Activated T-helper 17 cell treated with anti-CD3 and anti-CD28 coated beads, Interleukin-2, amount 50 U/mL, for 72 hours (primary cell): Measurements from ENCODE around the gene RSAD1. TPM values are rescaled to one million over a fixed set of nuclear protein-coding genes. Genes with fewer than 3 reads are reported as not detected.
A peak's percentile ranks its signal among the peaks of the same experiment; 100 is the strongest.
"Not testable (repeated sequence)": the region's sequence is repeated elsewhere in the genome, so short reads cannot be mapped to it uniquely, and the experiment has no call there.

Source experiments
- ATAC-seq: fragments of 150-1000 bp; cut with Tn5 transposase; replicated peaks from 2 replicates; pipeline ENCODE4 v1.10.0; 2021; ENCODE audit warnings: mild to moderate bottlenecking, moderate library complexity
- H3K27ac Mint-ChIP-seq: one replicate; pipeline ENCODE4 v1.8.0; 2022; ENCODE audit warnings: mixed read lengths
- H3K27me3 Mint-ChIP-seq: one replicate; pipeline ENCODE4 v1.8.0; 2022; ENCODE audit warnings: mixed read lengths
- H3K36me3 Mint-ChIP-seq: one replicate; pipeline ENCODE4 v1.8.0; 2022; ENCODE audit warnings: low read depth, mild to moderate bottlenecking, mixed read lengths
- H3K4me1 Mint-ChIP-seq: one replicate; pipeline ENCODE4 v1.8.0; 2022; ENCODE audit warnings: mixed read lengths
- H3K4me3 Mint-ChIP-seq: one replicate; pipeline ENCODE4 v1.8.0; 2022; ENCODE audit warnings: mild to moderate bottlenecking, mixed read lengths
- H3K9me3 Mint-ChIP-seq: one replicate; pipeline ENCODE4 v1.8.0; 2022; ENCODE audit warnings: mixed read lengths
- total RNA-seq, 2 donors: library from RNA; stranded (reverse); gene quantifications; one replicate each; pipeline ENCODE4 v1.2.3, GENCODE V29; 2022

The RSAD1 gene
- total RNA-seq, 2 donors from 2014 or later, result 21.3 to 29.5 TPM

DNA sequence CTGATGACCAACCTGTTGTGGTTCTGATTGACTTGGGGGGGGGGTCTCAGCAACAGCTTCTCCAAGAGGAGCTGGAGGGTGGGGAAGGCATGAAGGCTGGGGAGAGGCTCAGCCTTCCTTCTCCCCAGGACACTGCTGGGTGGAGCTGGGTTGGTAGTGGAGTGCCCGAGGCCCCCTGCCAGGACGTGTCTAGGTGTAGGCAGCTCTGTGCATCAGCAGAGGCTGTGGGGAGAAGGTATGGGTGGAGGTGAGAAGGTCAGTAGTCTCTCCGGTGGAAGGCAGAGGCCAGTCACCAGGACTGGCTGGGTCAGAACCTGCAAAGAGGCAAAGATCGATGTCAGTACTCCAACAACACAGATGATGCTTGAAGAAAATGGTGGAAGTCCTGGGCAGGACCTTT lies 13.9 kb upstream of the RSAD1 start:
- H3K36me3 Mint-ChIP-seq, result no peaks in the 10 kb centered on the region
- ATAC-seq, result no peak
- peaks cover 5% of the 10 kb centered on the region for H3K4me1 Mint-ChIP-seq
- no peak overlapping the region for H3K4me3 Mint-ChIP-seq
- no peak overlapping the region for H3K27ac Mint-ChIP-seq
- no peaks in the 10 kb centered on the region for H3K9me3 Mint-ChIP-seq
- H3K27me3 Mint-ChIP-seq, result peaks cover 10% of the 10 kb centered on the region

DNA sequence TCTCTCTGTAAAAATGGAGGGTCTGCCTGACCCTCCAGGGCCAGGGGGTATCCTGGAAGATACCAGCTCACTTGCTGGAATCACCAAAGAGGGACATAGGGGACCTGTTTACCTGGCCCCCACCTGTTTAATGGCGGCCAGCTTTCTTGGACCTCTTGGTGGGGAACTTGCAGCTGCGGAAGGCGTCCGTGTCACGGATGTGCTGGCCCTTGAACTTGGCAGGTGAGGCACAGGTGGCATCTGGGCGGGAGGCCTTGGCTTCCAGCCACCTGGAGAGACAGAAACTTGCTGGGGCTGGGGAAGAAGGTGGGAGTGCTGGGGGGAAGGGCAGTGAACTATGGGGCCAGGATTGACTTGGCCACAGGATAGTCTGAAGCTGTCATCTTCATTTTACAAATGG lies 13.5 kb upstream of the RSAD1 start:
- no peaks in the 10 kb centered on the region for H3K9me3 Mint-ChIP-seq
- H3K4me1 Mint-ChIP-seq, result peaks cover 5% of the 10 kb centered on the region
- no peak for ATAC-seq
- no peaks in the 10 kb centered on the region for H3K36me3 Mint-ChIP-seq
- no peak overlapping the region for H3K4me3 Mint-ChIP-seq
- peaks cover 10% of the 10 kb centered on the region for H3K27me3 Mint-ChIP-seq
- H3K27ac Mint-ChIP-seq, result no peak overlapping the region

DNA sequence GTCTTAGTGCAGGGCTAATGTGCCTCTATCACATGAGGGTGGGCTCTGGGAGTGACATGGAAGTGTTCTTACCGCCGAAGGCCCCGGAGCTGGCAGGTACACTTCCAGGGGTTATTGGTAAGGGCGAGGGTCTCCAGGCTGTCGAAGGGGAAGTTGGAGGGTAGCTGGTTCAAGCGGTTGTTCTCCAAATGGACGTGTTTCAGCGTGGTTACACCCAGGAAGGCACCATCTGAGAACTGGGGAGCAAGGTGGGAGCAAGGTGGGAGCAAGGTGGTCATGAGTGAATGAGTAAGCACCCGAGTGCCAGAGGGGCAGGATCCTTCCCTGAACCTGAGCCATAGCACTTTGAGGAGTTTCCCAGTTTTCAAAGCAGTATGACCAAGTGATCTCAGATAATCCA lies 13.0 kb upstream of the RSAD1 start:
- ATAC-seq, result no peak
- Mint-ChIP-seq H3K4me1 (peaks cover 5% of the 10 kb centered on the region), H3K9me3 (no peaks in the 10 kb centered on the region), H3K27ac (no peak overlapping the region), H3K36me3 (no peaks in the 10 kb centered on the region), H3K27me3 (peaks cover 10% of the 10 kb centered on the region), H3K4me3 (no peak overlapping the region)

DNA sequence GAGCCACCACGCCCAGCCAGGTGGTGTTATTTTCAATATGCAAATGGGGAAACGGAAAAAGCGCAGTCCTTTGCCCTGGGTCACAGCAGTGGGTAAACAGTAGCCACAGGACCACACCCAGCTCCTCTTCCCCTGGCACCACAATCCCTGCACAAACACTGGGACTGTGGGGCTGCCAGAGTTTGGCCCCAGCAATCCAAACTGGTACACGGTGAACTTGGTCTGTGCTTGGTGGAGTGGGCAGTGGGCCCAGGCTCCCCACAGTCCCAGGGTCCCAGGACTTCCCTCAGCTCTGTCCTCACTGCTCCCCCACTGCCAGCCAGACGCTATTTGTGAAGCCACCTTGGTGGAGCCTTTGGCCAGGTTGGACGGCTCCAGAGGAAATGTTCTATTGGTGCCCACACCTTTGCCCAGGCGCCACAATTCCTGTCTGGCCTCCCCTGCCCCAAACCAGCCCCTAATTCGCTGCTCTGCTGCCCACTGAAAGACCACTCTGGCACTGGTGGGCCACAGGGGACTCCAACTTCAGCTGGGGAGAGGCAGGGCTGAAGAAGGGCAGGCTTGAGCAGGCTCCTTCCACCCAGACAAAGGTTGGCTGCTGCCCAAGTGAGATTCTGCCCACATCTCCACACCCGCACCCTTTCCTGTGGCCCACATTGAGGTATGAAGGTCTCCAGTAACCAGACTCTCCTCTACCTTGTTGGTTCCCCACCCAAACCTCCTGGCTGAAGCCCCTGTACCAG lies 12.1 kb upstream of the RSAD1 start:
- no peak overlapping the region for H3K27ac Mint-ChIP-seq
- no peak overlapping the region for H3K4me3 Mint-ChIP-seq
- H3K36me3 Mint-ChIP-seq, result no peaks in the 10 kb centered on the region
- H3K4me1 Mint-ChIP-seq, result peaks cover 5% of the 10 kb centered on the region
- no peak for ATAC-seq
- H3K27me3 Mint-ChIP-seq, result peaks cover 10% of the 10 kb centered on the region
- H3K9me3 Mint-ChIP-seq, result no peaks in the 10 kb centered on the region

DNA sequence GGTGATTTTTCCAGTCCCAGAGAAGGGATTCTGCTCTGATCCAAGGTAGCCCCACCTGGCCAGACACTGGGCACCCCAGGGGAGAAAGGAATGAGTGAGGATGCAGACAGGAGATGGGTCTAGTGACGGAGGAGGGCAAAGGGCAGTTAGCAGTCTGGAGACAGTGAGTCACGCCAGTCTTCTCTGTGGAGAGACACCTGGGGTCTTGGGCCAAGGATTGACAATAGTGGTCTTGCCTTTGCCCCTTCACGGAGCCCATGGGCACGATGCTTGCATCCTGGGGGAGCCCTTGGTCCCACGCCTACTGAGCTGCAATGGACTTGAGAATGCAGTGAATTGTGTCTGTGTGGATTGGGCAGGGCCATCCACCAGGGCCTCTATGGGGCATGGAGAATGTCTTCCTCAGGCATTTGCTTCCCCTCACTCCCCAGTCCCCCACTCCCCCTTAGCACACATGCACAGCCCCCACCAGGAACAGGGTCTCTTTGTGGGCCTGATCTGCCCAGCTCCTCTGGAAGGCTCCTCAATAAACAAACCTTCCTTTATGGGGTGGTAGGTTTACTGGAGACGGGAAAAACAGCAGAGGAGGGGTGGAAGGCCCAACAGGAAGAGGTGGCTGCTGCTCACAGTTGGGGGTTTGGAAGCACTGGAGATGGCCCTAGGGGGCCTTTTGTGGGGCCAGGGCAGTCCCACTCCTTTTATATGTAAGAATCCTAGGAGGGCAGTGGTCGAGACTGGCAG lies 11.4 kb upstream of the RSAD1 start:
- no peaks in the 10 kb centered on the region for H3K36me3 Mint-ChIP-seq

DNA sequence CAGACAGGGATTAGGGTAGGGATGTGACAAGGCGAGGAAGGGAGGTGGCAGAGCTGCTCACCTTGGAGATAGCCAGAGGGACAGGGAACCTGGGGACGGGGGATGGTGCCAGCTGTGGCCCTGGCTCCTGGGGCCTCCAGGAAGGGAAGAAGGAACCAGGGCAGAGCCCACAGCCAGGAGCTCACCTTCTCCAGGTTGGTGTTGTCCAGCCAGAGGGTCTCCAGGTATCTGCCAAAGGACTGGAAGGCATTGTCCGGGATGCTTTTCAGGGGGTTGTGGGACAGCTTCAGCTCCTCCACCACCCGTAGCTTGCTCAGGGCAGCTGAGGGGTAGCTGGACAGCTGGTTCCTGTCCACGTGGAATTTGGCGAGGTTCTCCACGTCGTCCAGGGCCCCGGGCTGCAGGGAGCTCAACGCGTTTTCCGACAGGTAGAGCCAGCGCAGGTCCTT lies 10.8 kb upstream of the RSAD1 start:
- H3K4me1 Mint-ChIP-seq, result peaks cover 5% of the 10 kb centered on the region
- no peaks in the 10 kb centered on the region for H3K9me3 Mint-ChIP-seq
- peak overlapping the region; percentile 26 for H3K4me3 Mint-ChIP-seq
- peaks cover 10% of the 10 kb centered on the region for H3K27me3 Mint-ChIP-seq
- H3K36me3 Mint-ChIP-seq, result no peaks in the 10 kb centered on the region
- no peak for ATAC-seq
- no peak overlapping the region for H3K27ac Mint-ChIP-seq

More for the DNA sequence above, 11.4 kb upstream of the RSAD1 start:
- peaks cover 5% of the 10 kb centered on the region for H3K4me1 Mint-ChIP-seq
- no peak for ATAC-seq
- no peak overlapping the region for H3K4me3 Mint-ChIP-seq
- H3K9me3 Mint-ChIP-seq, result no peaks in the 10 kb centered on the region
- no peak overlapping the region for H3K27ac Mint-ChIP-seq
- peaks cover 10% of the 10 kb centered on the region for H3K27me3 Mint-ChIP-seq

DNA sequence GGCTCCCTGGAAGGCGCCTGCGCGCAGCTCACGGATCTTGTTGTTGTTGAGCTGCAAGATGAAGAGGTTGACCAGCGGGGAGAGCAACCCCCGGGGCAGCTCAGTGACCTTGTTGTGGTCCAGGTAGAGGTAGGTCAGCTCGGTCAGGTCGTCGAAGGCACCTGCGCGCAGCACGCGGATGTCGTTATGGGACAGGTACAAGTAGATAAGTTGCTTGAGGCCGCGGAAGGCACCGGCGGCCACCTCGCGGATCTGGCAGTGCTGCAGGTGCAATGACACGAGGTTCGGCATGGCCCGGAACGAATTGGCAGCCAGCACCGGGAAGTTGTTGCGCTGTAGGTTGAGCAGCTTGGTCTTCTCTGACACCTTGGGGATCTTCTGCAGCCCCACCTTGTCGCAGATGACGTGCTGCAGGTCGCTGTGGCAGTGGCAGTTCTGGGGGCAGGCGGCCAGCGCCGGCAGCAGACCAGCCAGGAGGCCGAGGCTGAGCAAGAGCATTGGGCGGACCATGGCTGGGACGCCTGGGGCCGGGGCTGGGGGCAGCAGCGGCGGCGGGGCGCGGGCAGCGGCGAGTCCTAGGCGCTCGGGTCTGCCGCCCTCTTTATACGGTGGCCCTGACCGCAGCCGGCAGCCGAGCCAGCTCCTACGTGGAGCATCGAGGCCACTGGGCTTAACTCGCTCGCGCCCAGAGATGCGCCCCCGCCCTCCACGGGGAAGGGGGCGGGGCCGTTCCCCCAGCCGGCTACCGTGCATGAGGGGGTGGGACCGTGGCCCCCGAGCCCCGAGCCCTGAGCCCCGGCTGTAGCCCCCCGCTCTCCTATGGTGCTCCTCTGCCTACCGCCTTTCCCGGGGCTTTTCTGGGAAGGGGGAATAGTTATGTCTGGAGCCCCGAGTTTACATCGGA lies 10.1 kb upstream of the RSAD1 start, which contains the start of gene CHAD:
TSS of gene CHAD (minus strand) at position 577 of the 904 bp plus-strand sequence. CDS start at position 510, 67 bp downstream.
- ATAC-seq, result no peak
- Mint-ChIP-seq H3K27ac (no peak within 1 kb of the TSS), H3K36me3 (no peaks in the 10 kb centered on the region), H3K4me3 (peak within 1 kb of the TSS; percentile 26), H3K9me3 (no peaks in the 10 kb centered on the region), H3K4me1 (peaks cover 5% of the 10 kb centered on the region), H3K27me3 (peaks cover 10% of the 10 kb centered on the region)

DNA sequence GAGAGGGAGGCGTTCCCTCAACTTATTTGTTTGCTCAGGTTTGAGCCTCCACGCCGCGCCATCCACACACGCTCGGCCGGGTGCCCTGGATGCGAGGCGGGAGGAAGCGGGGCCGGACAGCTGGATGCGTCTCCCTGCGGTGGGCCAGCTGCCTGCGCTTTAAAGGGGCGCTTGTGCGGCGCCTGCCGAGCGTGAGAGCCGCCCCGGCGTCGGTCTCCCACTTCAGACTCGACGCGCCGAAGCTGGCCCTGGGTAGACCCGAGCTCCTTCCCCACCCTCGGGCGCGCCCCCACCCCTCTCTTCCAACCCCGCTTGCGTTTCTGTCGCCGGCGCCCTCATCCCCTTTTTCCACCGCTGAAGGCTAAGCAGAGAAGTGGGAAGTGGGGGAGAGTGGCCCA lies 9.5 kb upstream of the RSAD1 start:
- peaks cover 5% of the 10 kb centered on the region for H3K4me1 Mint-ChIP-seq
- no peaks in the 10 kb centered on the region for H3K36me3 Mint-ChIP-seq

DNA sequence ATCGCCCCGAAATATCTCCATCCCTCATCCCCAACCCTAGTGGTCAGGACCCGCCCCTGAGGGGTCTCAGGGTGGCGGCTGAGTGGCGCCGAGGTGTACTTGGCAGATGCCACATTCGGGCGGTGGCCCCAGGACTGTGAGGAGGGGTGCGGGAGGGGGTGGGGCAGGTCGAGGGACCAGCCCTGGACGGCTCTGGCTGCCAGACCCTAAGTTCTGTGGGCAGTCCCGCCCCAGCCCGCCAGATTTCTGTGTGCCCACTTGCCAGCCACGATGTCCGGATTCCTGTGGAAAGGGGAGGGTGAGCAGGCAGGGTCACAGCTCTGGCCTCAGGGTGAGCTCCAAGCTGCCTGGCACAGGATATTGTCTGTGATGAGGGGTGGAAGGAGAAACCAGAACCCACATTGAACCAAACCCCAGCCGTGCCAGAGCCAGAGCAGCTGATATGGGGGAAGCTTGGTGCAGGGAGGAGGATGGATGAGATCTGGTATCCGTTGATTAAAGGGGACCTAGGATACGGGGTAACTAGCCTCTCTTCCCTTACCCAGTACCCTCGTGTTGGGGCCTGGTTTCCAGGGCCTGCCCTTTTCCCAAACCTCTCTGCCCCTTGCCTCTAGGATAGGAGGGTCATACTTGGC lies 8.9 kb upstream of the RSAD1 start:
- peaks cover 10% of the 10 kb centered on the region for H3K27me3 Mint-ChIP-seq
- H3K36me3 Mint-ChIP-seq, result no peaks in the 10 kb centered on the region
- H3K4me1 Mint-ChIP-seq, result peaks cover 5% of the 10 kb centered on the region
- no peak for ATAC-seq
- no peak overlapping the region for H3K27ac Mint-ChIP-seq
- H3K9me3 Mint-ChIP-seq, result no peaks in the 10 kb centered on the region
- no peak overlapping the region for H3K4me3 Mint-ChIP-seq

More for the DNA sequence above, 9.5 kb upstream of the RSAD1 start:
- no peak overlapping the region for H3K27ac Mint-ChIP-seq
- H3K4me3 Mint-ChIP-seq, result no peak overlapping the region
- ATAC-seq, result no peak
- no peaks in the 10 kb centered on the region for H3K9me3 Mint-ChIP-seq
- peaks cover 10% of the 10 kb centered on the region for H3K27me3 Mint-ChIP-seq

DNA sequence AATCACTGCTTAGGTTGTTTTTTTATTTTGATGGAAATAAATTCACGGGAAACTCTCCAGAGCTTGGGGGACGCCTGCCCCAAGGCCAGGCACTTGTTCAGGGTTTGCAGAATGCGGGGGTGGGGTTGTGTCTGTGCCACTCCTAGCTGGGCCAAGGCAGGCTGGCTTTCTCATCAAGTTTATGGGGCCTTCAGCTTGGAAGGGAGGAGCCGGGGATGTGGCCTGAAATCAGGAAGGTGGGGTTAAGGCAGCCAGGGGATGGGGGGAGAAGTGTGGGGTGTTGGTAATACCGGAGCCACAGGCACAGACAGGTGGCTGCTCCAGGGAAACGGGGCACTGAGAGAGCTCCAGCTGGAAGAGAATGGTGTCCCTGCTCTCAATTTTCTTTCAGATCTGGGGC lies 8.2 kb upstream of the RSAD1 start:
- H3K9me3 Mint-ChIP-seq, result no peaks in the 10 kb centered on the region

DNA sequence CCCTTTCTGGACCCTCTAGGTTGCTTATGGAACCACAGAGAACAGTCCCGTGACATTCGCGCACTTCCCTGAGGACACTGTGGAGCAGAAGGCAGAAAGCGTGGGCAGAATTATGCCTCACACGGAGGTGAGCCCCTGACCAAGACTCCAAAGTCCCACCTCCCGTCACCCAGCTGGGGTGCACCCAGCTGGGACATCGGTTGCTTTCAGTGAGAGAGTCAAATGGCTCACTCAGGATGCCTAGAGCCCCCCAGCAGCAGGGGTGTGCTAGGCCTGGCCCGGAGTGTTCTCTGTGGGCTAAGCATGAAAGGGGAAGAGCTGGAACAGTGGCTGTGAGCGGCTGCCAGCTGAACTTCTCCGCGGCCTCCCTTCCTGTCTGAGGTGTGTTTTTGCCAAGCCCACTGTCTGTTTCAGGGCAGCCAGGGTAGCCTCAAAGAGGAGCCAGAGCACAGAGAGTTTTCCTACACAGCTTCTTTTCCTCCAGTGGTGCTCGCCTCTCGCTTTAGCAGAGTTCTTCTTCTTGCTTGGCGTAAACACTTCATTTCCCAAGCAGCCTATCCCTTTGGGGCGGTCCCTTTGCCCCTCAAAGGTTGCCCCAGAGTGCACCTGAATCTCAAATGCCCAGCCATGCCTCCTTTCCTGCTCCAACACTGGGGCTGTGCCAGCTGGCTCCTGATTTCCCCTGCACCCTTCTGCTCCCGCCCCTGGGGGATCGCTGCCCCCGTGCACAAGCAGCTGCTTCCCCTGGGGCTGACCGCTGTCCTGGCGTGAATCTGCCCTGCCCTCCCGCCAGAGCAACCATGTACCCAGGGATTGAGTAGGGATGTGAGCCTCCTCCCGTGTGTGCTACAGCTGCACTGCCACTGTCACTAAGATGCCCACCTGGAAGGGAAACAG lies 7.4 kb upstream of the RSAD1 start:
- Mint-ChIP-seq H3K36me3 (no peaks in the 10 kb centered on the region), H3K4me1 (peaks cover 5% of the 10 kb centered on the region), H3K4me3 (no peak overlapping the region), H3K27me3 (peaks cover 10% of the 10 kb centered on the region), H3K27ac (no peak overlapping the region), H3K9me3 (no peaks in the 10 kb centered on the region)
- no peak for ATAC-seq

More for the DNA sequence above, 8.2 kb upstream of the RSAD1 start:
- Mint-ChIP-seq H3K27me3 (peaks cover 10% of the 10 kb centered on the region), H3K36me3 (no peaks in the 10 kb centered on the region), H3K27ac (no peak overlapping the region), H3K4me3 (no peak overlapping the region), H3K4me1 (peaks cover 5% of the 10 kb centered on the region)
- ATAC-seq, result no peak

DNA sequence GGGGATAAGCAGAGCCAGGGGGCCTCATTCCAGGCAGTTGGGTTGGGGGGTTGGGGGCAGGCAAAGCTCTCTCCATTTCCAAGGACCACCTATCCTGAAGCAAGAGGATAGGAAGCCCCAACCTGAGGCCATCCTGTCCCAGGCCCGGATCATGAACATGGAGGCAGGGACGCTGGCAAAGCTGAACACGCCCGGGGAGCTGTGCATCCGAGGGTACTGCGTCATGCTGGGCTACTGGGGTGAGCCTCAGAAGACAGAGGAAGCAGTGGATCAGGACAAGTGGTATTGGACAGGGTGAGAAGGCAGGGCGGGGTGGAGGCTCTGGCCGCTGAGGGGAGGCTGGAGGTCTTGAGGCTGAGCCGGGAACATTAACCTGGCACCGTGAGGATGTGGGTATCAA lies 6.4 kb upstream of the RSAD1 start:
- ATAC-seq, result no peak
- Mint-ChIP-seq H3K27ac (no peak overlapping the region), H3K4me1 (peaks cover 5% of the 10 kb centered on the region), H3K36me3 (no peaks in the 10 kb centered on the region), H3K27me3 (peaks cover 10% of the 10 kb centered on the region), H3K9me3 (no peaks in the 10 kb centered on the region), H3K4me3 (no peak overlapping the region)

DNA sequence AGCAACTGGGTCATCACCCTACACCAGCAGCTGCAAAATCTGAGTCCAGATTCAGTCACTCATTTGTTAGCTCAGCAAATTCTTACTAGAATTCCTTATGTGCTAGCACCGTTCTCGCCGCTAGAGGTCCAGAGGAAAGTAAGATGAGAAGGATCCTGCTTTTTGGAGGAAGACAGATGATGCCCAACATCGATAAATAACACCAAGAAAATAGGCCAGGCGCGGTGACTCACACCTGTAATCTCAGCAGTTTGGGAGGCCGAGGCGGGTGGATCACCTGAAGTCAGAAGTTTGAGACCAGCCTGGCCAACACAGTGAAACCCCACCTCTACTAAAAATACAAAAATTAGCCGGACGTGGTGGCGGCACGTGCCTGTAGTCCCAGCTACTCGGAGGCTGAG lies 5.9 kb upstream of the RSAD1 start:
- not testable (repeated sequence) for H3K27ac Mint-ChIP-seq

More for the DNA sequence above, 5.9 kb upstream of the RSAD1 start:
- H3K27me3 Mint-ChIP-seq, H3K9me3 Mint-ChIP-seq, H3K4me3 Mint-ChIP-seq, ATAC-seq, H3K4me1 Mint-ChIP-seq, H3K36me3 Mint-ChIP-seq: not testable (repeated sequence)
